Esophagus (tissue), 2 donors: ENCODE data around the gene CFD. TPM values are rescaled to one million over a fixed set of nuclear protein-coding genes. Genes with fewer than 3 reads are reported as not detected.
"Not testable (repeated sequence)": the region's sequence is repeated elsewhere in the genome, so short reads cannot be mapped to it uniquely, and the experiment has no call there.

Experiments used
- H3K27ac ChIP-seq, 2 donors: one replicate each; pipeline ENCODE4 v1.5.1; 2013; ENCODE audit warnings: low read depth in 2 of 2, mild to moderate bottlenecking in 2 of 2, inconsistent platforms in 1 of 2, low read length in 1 of 2, moderate library complexity in 1 of 2
- H3K27me3 ChIP-seq, 2 donors: one replicate each; pipeline ENCODE4 v1.6.1; 2013; ENCODE audit warnings: low read length in 2 of 2, control low read depth in 1 of 2, mild to moderate bottlenecking in 1 of 2; ENCODE audit not compliant: insufficient read depth in 2 of 2, control insufficient read depth in 1 of 2
- H3K36me3 ChIP-seq, 2 donors: one replicate each; pipeline ENCODE4 v1.6.1; 2013; ENCODE audit warnings: low read length in 1 of 2; ENCODE audit not compliant: control insufficient read depth in 2 of 2, insufficient read depth in 2 of 2
- H3K4me1 ChIP-seq, 2 donors: one replicate each; pipeline ENCODE4 v1.6.1; 2013; ENCODE audit warnings: low read length in 1 of 2; ENCODE audit not compliant: control insufficient read depth in 2 of 2, insufficient read depth in 2 of 2
- H3K4me3 ChIP-seq, 2 donors: one replicate each; pipeline ENCODE4 v1.5.1; 2013; ENCODE audit warnings: low read length in 2 of 2, mild to moderate bottlenecking in 2 of 2, low read depth in 1 of 2, moderate library complexity in 1 of 2
- H3K9me3 ChIP-seq, 2 donors: one replicate each; pipeline ENCODE4 v1.6.1; 2013; ENCODE audit warnings: mild to moderate bottlenecking in 2 of 2, low read depth in 1 of 2, low read length in 1 of 2, moderate library complexity in 1 of 2; ENCODE audit not compliant: control insufficient read depth in 2 of 2, insufficient read depth in 1 of 2
- WGBS, 2 donors: extraction: QIAGEN DNeasy Blood & Tissue Kit; methylation state at CpG; one replicate each; pipeline ENCODE4 v1.1.7; 2013; 5-methylcytosine and 5-hydroxymethylcytosine counted together
- polyA plus RNA-seq, 2 donors: library from polyadenylated mRNA; stranded (reverse); fragments of 200-250 nt; gene quantifications; one replicate each; pipeline ENCODE4 v1.2.3, GENCODE V29; 2013
- donor health status: healthy with polysubstance abuse.
- donor health status: Bipolar disorder and iron deficiency.

The CFD gene
- polyA plus RNA-seq, 2 donors: 32.6 to 95.2 TPM

GRCh38 chr19:876089-876488 lies 16.6 kb downstream of the CFD start:
- H3K27me3 ChIP-seq: no peaks in the 10 kb centered on the region
- H3K27ac ChIP-seq: no peak overlapping the region
- no peaks in the 10 kb centered on the region for H3K9me3 ChIP-seq
- H3K36me3 ChIP-seq: peaks cover 0 to 35% of the 10 kb centered on the region in 2 donors
- H3K4me3 ChIP-seq: no peak overlapping the region
- peaks cover 0 to 2% of the 10 kb centered on the region in 2 donors for H3K4me1 ChIP-seq
- WGBS, 2 donors: 84 to 86% methylated on average over 18 of the region's 18 CpGs

- Histone ChIP-seq H3K27me3 (no peaks in the 10 kb centered on the region), H3K9me3 (no peaks in the 10 kb centered on the region), H3K4me1 (peaks cover 0 to 2% of the 10 kb centered on the region in 2 donors), H3K4me3 (no peak overlapping the region), H3K36me3 (peaks cover 0 to 40% of the 10 kb centered on the region in 2 donors), H3K27ac (no peak overlapping the region)
- WGBS, 2 donors: 88 to 92% methylated on average over 26 to 29 of the region's 29 CpGs
Measured at GRCh38 chr19:876780-877314, 17.4 kb downstream of the CFD start.

- 86 to 88% methylated on average over 20 to 23 of the region's 23 CpGs for whole genome bisulfite sequencing, 2 donors
- peaks cover 0 to 53% of the 10 kb centered on the region in 2 donors for H3K36me3 ChIP-seq
- not testable (repeated sequence) for H3K4me1 ChIP-seq, H3K27me3 ChIP-seq, H3K9me3 ChIP-seq, H3K4me3 ChIP-seq, H3K27ac ChIP-seq
Measured at GRCh38 chr19:877992-878660, 18.7 kb downstream of the CFD start.

GRCh38 chr19:878751-879561 lies 19.5 kb downstream of the CFD start:
- not testable (repeated sequence) for H3K9me3 ChIP-seq, H3K4me3 ChIP-seq, H3K4me1 ChIP-seq, H3K27me3 ChIP-seq, H3K27ac ChIP-seq
- H3K36me3 ChIP-seq: peaks cover 0 to 54% of the 10 kb centered on the region in 2 donors
- WGBS, 2 donors: 86 to 91% methylated on average over 18 to 24 of the region's 24 CpGs

- peaks cover 0 to 60% of the 10 kb centered on the region in 2 donors for H3K36me3 ChIP-seq
- no peak overlapping the region for H3K4me3 ChIP-seq
- H3K27ac ChIP-seq: no peak overlapping the region
- no peaks in the 10 kb centered on the region for H3K27me3 ChIP-seq
- 89% methylated on average over 33 to 37 of the region's 37 CpGs for WGBS, 2 donors
- no peaks in the 10 kb centered on the region for H3K9me3 ChIP-seq
- H3K4me1 ChIP-seq: peaks cover 0 to 3% of the 10 kb centered on the region in 2 donors
Measured at GRCh38 chr19:879711-880438, 20.4 kb downstream of the CFD start.

- WGBS, 2 donors: 97 to 98% methylated on average over 34 of the region's 34 CpGs
- H3K27me3 ChIP-seq: no peaks in the 10 kb centered on the region
- peaks cover 5 to 68% of the 10 kb centered on the region in 2 donors for H3K36me3 ChIP-seq
- H3K4me1 ChIP-seq: peaks cover 0 to 3% of the 10 kb centered on the region in 2 donors
- H3K4me3 ChIP-seq: no peak overlapping the region
- H3K9me3 ChIP-seq: no peaks in the 10 kb centered on the region
- no peak overlapping the region for H3K27ac ChIP-seq
Measured at GRCh38 chr19:881385-882071, 22.1 kb downstream of the CFD start.

- WGBS, 2 donors: 95 to 97% methylated on average over 16 to 29 of the region's 30 CpGs
Measured at GRCh38 chr19:882871-883497, 23.5 kb downstream of the CFD start.

GRCh38 chr19:883661-884211 lies 24.3 kb downstream of the CFD start:
- WGBS, 2 donors: 76 to 80% methylated on average over 18 to 22 of the region's 22 CpGs
- H3K9me3 ChIP-seq: no peaks in the 10 kb centered on the region

More at GRCh38 chr19:882871-883497, 23.5 kb downstream of the CFD start:
- Histone ChIP-seq H3K36me3 (peaks cover 5 to 64% of the 10 kb centered on the region in 2 donors), H3K27ac (no peak overlapping the region), H3K9me3 (no peaks in the 10 kb centered on the region), H3K4me3 (no peak overlapping the region), H3K4me1 (peaks cover 0 to 3% of the 10 kb centered on the region in 2 donors), H3K27me3 (no peaks in the 10 kb centered on the region)

More at GRCh38 chr19:883661-884211, 24.3 kb downstream of the CFD start:
- Histone ChIP-seq H3K27ac (no peak overlapping the region), H3K36me3 (peaks cover 5 to 68% of the 10 kb centered on the region in 2 donors), H3K4me1 (peaks cover 0 to 3% of the 10 kb centered on the region in 2 donors), H3K27me3 (no peaks in the 10 kb centered on the region), H3K4me3 (no peak overlapping the region)
